Inferior parietal cortex (tissue), 1 donor: ENCODE measurements around the gene CCDC188.

ENCODE experiments used
- DNase-seq: peaks from one replicate; pipeline ENCODE4 v3.0.0-alpha.2; 2016; ENCODE audit errors: extremely low spot score

The CCDC188 gene

GRCh38 chr22:20149257-20150250 lies 1.3 kb downstream of the CCDC188 start:
- DNase-seq = no peak

GRCh38 chr22:20148414-20148813 lies 2.4 kb downstream of the CCDC188 start:
- no peak for DNase-seq

GRCh38 chr22:20147237-20147988 lies 3.4 kb downstream of the CCDC188 start:
- no peak for DNase-seq

GRCh38 chr22:20146777-20147176 lies 4.1 kb downstream of the CCDC188 start:
- no peak for DNase-seq

- DNase-seq = no peak
These were observed 5.0 kb downstream of the CCDC188 start for GRCh38 chr22:20145832-20146223.

- DNase-seq = no peak
These were observed 5.5 kb downstream of the CCDC188 start for GRCh38 chr22:20145206-20145831.

GRCh38 chr22:20143883-20144665 lies 6.8 kb downstream of the CCDC188 start:
- DNase-seq = no peak

- no peak for DNase-seq
These were observed 7.9 kb downstream of the CCDC188 start for GRCh38 chr22:20142711-20143621.

GRCh38 chr22:20141186-20142077 lies 9.4 kb downstream of the CCDC188 start:
- DNase-seq = no peak

GRCh38 chr22:20140521-20140964 lies 10.3 kb downstream of the CCDC188 start:
- no peak for DNase-seq

- no peak for DNase-seq
These were observed 10.8 kb downstream of the CCDC188 start for GRCh38 chr22:20140107-20140445.

- DNase-seq = no peak
These were observed 11.3 kb downstream of the CCDC188 start for GRCh38 chr22:20139391-20140106.

- DNase-seq = no peak
These were observed 12.0 kb downstream of the CCDC188 start for GRCh38 chr22:20138868-20139267.

- DNase-seq = no peak
These were observed 12.5 kb downstream of the CCDC188 start for GRCh38 chr22:20138417-20138738.

GRCh38 chr22:20137671-20138416 lies 13.0 kb downstream of the CCDC188 start:
- peak; percentile 44 for DNase-seq

GRCh38 chr22:20137113-20137512 lies 13.7 kb downstream of the CCDC188 start:
- no peak for DNase-seq

GRCh38 chr22:20136603-20136873 lies 14.3 kb downstream of the CCDC188 start:
- no peak for DNase-seq

- DNase-seq = no peak
These were observed 14.9 kb downstream of the CCDC188 start for GRCh38 chr22:20135806-20136602.
